GM18907 (cell line): ENCODE measurements around the gene ZNF304.
A peak's percentile ranks its signal among the peaks of the same experiment; 100 is the strongest.
"Not testable (repeated sequence)": the region's sequence is repeated elsewhere in the genome, so short reads cannot be mapped to it uniquely, and the experiment has no call there.

Source experiments
- ATAC-seq: cut with Tn5 transposase; IDR thresholded peaks from one replicate; pipeline ENCODE4 v1.9.1; 2021; ENCODE audit warnings: mild to moderate bottlenecking, moderate library complexity; ENCODE audit not compliant: unreplicated experiment

ZNF304 gene

GRCh38 chr19:57359300-57359699 lies 8.2 kb downstream of the ZNF304 start:
- no peak for ATAC-seq

- no peak for ATAC-seq
Measured at GRCh38 chr19:57362419-57362818, 11.3 kb downstream of the ZNF304 start.

GRCh38 chr19:57362997-57363687 lies 12.1 kb downstream of the ZNF304 start, which contains the start of the genes TRAPPC2B and ZNF547:
TSS of gene TRAPPC2B (plus strand) at chr19:57363551. CDS start at chr19:57364834, 1,283 bp downstream.
TSS of gene ZNF547 (plus strand) at chr19:57363551. CDS start at chr19:57368556, 5,005 bp downstream.
- ATAC-seq: peak; percentile 96

- ATAC-seq: no peak
Measured at GRCh38 chr19:57363688-57364181, 12.7 kb downstream of the ZNF304 start.

GRCh38 chr19:57366776-57367175 lies 15.7 kb downstream of the ZNF304 start:
- ATAC-seq: no peak

GRCh38 chr19:57374179-57374578 lies 23.1 kb downstream of the ZNF304 start:
- no peak for ATAC-seq

GRCh38 chr19:57374647-57375046 lies 23.6 kb downstream of the ZNF304 start:
- not testable (repeated sequence) for ATAC-seq

- no peak for ATAC-seq
Measured at GRCh38 chr19:57376151-57376550, 25.1 kb downstream of the ZNF304 start.

- no peak for ATAC-seq
Measured at GRCh38 chr19:57377498-57378146, 26.6 kb downstream of the ZNF304 start.

- no peak for ATAC-seq
Measured at GRCh38 chr19:57380923-57381322, 29.9 kb downstream of the ZNF304 start.

GRCh38 chr19:57382806-57383488 lies 31.9 kb downstream of the ZNF304 start:
- no peak for ATAC-seq

- no peak for ATAC-seq
Measured at GRCh38 chr19:57389194-57389729, 38.2 kb downstream of the ZNF304 start.

GRCh38 chr19:57389730-57390598 lies 38.9 kb downstream of the ZNF304 start, which contains the start of gene ZNF548:
TSS of gene ZNF548 (plus strand) at chr19:57389854. CDS start at chr19:57390100, 246 bp downstream.
- peak; percentile 99 for ATAC-seq

GRCh38 chr19:57395710-57396109 lies 44.6 kb downstream of the ZNF304 start:
- ATAC-seq: no peak

- no peak for ATAC-seq
Measured at GRCh38 chr19:57398868-57399267, 47.8 kb downstream of the ZNF304 start.

- ATAC-seq: no peak
Measured at GRCh38 chr19:57403737-57404563, 52.9 kb downstream of the ZNF304 start.

- no peak for ATAC-seq
Measured at GRCh38 chr19:57406516-57407123, 55.5 kb downstream of the ZNF304 start.
